SU-DHL-6 (cell line): ENCODE data around the gene KLHL18.

Experiments
- H2AFZ ChIP-seq: fragments of 200-600 bp; sonication (generic); 2 replicates; pipeline ENCODE4 v1.6.1; 2014; ENCODE audit warnings: low read depth, mild to moderate bottlenecking, moderate library complexity, mixed read lengths, antibody characterized with exemption, low read length; ENCODE audit not compliant: severe bottlenecking
- H3F3A ChIP-seq: fragments of 200-600 bp; shearing (Covaris generic); 2 replicates; pipeline ENCODE4 v1.6.0; 2016; ENCODE audit warnings: antibody characterized with exemption, mild to moderate bottlenecking; ENCODE audit not compliant: insufficient read depth
- H3K27ac ChIP-seq: fragments of 200-600 bp; sonication (generic); 2 replicates; pipeline ENCODE4 v1.5.1; 2016; ENCODE audit warnings: low read depth, mild to moderate bottlenecking, low read length, moderate library complexity, mixed read lengths
- H3K27me3 ChIP-seq: fragments of 200-600 bp; sonication (generic), shearing (Covaris generic); 2 replicates; pipeline ENCODE4 v1.6.0; 2014; ENCODE audit warnings: mild to moderate bottlenecking, low read length
- H3K36me3 ChIP-seq: fragments of 200-600 bp; sonication (generic); 2 replicates; pipeline ENCODE4 v1.6.1; 2014; ENCODE audit warnings: mild to moderate bottlenecking, low read length, mixed read lengths
- H3K4me2 ChIP-seq: fragments of 300-600, 200-600 bp; shearing (Covaris generic), sonication (generic); 2 replicates; pipeline ENCODE4 v1.6.0; 2014; ENCODE audit warnings: low read length, low read depth, mild to moderate bottlenecking; ENCODE audit not compliant: poor library complexity, severe bottlenecking
- H3K4me3 ChIP-seq: fragments of 200-600 bp; sonication (generic); 2 replicates; pipeline ENCODE4 v1.5.1; 2014; ENCODE audit warnings: antibody characterized with exemption, low read length, mild to moderate bottlenecking, mixed read lengths; ENCODE audit not compliant: insufficient read depth, poor library complexity, severe bottlenecking
- H3K79me2 ChIP-seq: fragments of 200-600 bp; sonication (generic); 2 replicates; pipeline ENCODE4 v1.6.1; 2014; ENCODE audit warnings: mild to moderate bottlenecking, low read length, moderate library complexity; ENCODE audit not compliant: insufficient read depth
- H3K9ac ChIP-seq: fragments of 200-600 bp; sonication (generic); 2 replicates; pipeline ENCODE4 v1.7.0; 2014; ENCODE audit warnings: mild to moderate bottlenecking, low read length
- H3K9me2 ChIP-seq: fragments of 200-600 bp; sonication (generic); replicated peaks from 2 replicates; pipeline ENCODE4 v1.6.1; 2014; ENCODE audit warnings: low read length; ENCODE audit not compliant: insufficient read depth
- H3K9me3 ChIP-seq: fragments of 200-600 bp; sonication (generic); 2 replicates; pipeline ENCODE4 v1.6.1; 2014; ENCODE audit warnings: low read length, mixed read lengths; ENCODE audit not compliant: insufficient read depth
- H4K20me1 ChIP-seq: fragments of 200-600 bp; sonication (generic); 2 replicates; pipeline ENCODE4 v1.6.1; 2014; ENCODE audit warnings: low read depth, mild to moderate bottlenecking, antibody characterized with exemption, low read length, moderate library complexity, mixed read lengths
- EZH2phosphoT487 ChIP-seq: fragments of 200-600 bp; sonication (generic), shearing (Covaris generic); conservative IDR thresholded peaks from 2 replicates; pipeline ENCODE4 v1.6.1; 2018; ENCODE audit warnings: mild to moderate bottlenecking, antibody characterized with exemption, low read length, moderate library complexity, mixed read lengths
- TF ChIP-seq, protein P1 (sequence below): fragments of 200-600 bp; sonication (generic); IDR thresholded peaks from one replicate; pipeline ENCODE4 v1.5.1; 2017; ENCODE audit warnings: antibody characterized with exemption, mild to moderate bottlenecking, low read length, moderate library complexity; ENCODE audit not compliant: insufficient read depth, poor library complexity, severe bottlenecking

The KLHL18 gene

DNA sequence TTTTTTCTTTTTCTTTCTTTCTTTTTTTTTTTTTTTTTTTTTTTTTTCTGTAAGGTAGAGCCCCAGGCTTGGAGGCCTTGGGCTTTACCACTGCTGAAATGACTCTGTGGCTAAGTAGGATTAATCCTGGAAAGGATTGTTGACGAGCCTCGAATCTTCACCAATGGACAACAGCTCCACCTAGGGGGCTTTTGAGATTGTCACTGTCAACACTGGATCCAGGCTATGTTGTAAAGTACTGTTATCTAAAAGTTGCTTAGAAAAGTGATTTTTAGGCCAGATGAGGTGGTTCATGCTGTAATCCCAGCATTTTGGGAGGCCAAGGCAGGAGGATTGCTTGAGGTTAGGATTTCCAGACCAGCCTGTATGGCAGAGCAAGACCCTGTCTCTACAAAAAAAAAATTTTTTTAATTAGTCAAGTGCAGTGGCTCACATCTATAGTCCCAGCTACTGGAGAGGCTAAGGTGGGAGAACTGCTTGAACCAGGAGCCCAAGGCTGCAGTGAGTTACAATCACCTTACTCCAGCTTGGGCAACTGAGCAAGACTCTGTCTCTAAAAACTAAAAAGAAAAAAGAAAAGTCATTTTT is 41.6 kb downstream of the KLHL18 start:
- H2AFZ ChIP-seq, result no peak overlapping the region
- no peaks in the 10 kb centered on the region for H3K9me2 ChIP-seq
- H3K4me3 ChIP-seq, result no peak overlapping the region
- no peaks in the 10 kb centered on the region for H3K79me2 ChIP-seq
- no peak overlapping the region for H3K4me2 ChIP-seq
- H3K9me3 ChIP-seq, result no peaks in the 10 kb centered on the region
- H3K36me3 ChIP-seq, result no peaks in the 10 kb centered on the region
- H3F3A ChIP-seq, result no peaks in the 10 kb centered on the region
- no peak overlapping the region for H3K9ac ChIP-seq
- no peak overlapping the region for H3K27ac ChIP-seq
- H4K20me1 ChIP-seq, result no peaks in the 10 kb centered on the region
- H3K27me3 ChIP-seq, result no peaks in the 10 kb centered on the region
- no peak for TF ChIP-seq EZH2phosphoT487
- TF ChIP-seq, protein P1, sequence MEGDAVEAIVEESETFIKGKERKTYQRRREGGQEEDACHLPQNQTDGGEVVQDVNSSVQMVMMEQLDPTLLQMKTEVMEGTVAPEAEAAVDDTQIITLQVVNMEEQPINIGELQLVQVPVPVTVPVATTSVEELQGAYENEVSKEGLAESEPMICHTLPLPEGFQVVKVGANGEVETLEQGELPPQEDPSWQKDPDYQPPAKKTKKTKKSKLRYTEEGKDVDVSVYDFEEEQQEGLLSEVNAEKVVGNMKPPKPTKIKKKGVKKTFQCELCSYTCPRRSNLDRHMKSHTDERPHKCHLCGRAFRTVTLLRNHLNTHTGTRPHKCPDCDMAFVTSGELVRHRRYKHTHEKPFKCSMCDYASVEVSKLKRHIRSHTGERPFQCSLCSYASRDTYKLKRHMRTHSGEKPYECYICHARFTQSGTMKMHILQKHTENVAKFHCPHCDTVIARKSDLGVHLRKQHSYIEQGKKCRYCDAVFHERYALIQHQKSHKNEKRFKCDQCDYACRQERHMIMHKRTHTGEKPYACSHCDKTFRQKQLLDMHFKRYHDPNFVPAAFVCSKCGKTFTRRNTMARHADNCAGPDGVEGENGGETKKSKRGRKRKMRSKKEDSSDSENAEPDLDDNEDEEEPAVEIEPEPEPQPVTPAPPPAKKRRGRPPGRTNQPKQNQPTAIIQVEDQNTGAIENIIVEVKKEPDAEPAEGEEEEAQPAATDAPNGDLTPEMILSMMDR, result peak; percentile 64

DNA sequence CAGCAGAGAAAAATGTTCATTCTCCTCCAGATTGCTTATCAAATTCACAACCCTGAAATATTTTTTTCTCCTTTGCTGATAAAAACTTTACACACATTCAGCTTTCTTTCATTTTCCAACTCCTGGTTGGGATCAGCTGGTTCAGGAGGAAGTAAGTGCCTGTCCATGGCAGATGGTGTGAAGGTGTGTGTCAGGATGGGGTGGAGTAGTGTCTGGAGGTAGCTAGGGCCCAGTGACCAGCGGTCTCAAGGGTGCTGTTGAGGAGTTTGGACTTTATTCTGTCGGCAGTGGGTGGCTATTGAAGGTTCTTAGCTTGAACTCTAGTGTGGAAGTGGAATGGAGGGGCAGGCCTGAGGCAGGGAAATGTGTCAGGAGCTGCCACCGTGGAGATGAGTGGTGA is 51.2 kb downstream of the KLHL18 start:
- no peaks in the 10 kb centered on the region for H3K9me3 ChIP-seq
- TF ChIP-seq EZH2phosphoT487, result no peak
- TF ChIP-seq, protein P1, result no peak
- no peaks in the 10 kb centered on the region for H3K9me2 ChIP-seq
- no peaks in the 10 kb centered on the region for H3F3A ChIP-seq
- no peaks in the 10 kb centered on the region for H4K20me1 ChIP-seq
- no peaks in the 10 kb centered on the region for H3K79me2 ChIP-seq
- H3K4me2 ChIP-seq, result no peak overlapping the region
- H3K4me3 ChIP-seq, result no peak overlapping the region
- peaks cover 3% of the 10 kb centered on the region; the same call in 1 of the 2 replicates for H3K36me3 ChIP-seq
- no peak overlapping the region for H2AFZ ChIP-seq
- H3K27me3 ChIP-seq, result no peaks in the 10 kb centered on the region
- H3K27ac ChIP-seq, result no peak overlapping the region
- no peak overlapping the region for H3K9ac ChIP-seq

DNA sequence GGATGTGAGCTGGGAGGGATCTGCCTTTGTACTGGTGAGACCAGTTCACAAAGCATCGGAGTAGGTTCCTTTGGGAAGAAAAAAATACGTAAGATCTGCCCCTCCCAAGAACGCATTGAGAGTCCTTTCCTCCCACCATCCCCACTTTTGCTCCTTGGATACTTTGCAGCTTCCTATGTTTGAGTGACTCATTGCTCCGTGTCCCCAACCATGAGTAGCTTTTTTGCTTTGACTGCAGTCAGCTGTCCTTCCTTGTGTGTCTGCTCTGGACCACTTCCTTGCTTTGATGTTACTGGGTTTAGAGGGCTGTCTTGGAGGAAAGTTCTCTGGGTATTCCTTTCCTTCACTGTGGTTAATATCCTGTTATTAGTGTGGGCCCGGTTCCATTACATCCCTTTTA is 54.9 kb downstream of the KLHL18 start:
- Histone ChIP-seq H3K4me3 (no peak overlapping the region), H3K79me2 (no peaks in the 10 kb centered on the region), H3K9me2 (no peaks in the 10 kb centered on the region), H3K36me3 (peaks cover 3% of the 10 kb centered on the region; the same call in 1 of the 2 replicates), H3K9ac (no peak overlapping the region), H3K27ac (no peak overlapping the region), H2AFZ (no peak overlapping the region), H3K27me3 (no peaks in the 10 kb centered on the region), H4K20me1 (no peaks in the 10 kb centered on the region), H3F3A (no peaks in the 10 kb centered on the region), H3K4me2 (no peak overlapping the region), H3K9me3 (no peaks in the 10 kb centered on the region)
- TF ChIP-seq EZH2phosphoT487, result no peak
- TF ChIP-seq, protein P1, result no peak
